ENCODE measurements around the gene ZBTB20. TPM values are rescaled to one million over a fixed set of nuclear protein-coding genes. Genes with fewer than 3 reads are reported as not detected.
A peak's percentile ranks its signal among the peaks of the same experiment; 100 is the strongest.

Gene ZBTB20
- total RNA-seq, 1 donor from 2014 or later, result 21.4 TPM

DNA sequence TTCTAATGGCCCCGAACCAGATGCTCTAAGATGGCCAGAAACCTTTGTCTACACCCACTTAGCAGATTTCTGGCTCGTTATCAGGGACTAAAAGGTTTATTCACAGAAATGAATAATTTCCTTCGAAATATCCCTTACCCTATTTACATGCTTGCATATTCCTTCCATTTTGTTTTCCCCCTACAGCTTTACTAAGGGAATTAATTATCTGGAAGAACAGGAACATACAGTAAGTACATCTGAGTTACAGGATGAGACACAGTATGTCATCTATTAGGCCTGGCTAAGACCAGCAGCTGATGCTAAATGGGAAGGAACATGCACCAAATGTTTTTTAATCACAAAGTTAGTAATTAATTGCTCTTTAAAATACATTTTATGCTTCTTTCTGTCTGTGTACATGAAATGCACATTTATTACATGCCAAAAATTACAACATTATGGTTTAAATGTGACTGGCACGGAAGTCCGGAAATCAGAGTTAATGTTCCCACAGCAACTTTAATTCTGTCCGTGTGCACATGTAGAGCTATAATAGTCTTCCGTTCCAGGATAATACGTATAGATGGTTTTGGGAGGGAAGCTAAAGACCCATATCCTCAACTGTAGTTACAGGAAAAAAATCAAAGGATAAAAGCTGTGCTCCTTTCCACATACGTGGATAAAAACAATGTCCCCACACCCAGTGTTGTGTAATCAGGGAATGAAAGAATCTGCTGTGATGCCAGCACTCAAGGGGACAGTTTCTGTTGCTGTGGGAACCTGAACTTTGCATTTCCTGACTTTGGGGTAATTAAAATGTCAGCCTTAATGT, 771.3 kb downstream of the ZBTB20 start:
- Histone ChIP-seq H3K27me3 (ENCODE audit: insufficient read depth, low read length) (no peaks in the 10 kb centered on the region), H3K4me3 (ENCODE audit: insufficient read depth, low read depth, low read length) (no peak overlapping the region), H3K9me3 (ENCODE audit: insufficient read depth, low read depth, low read length) (no peaks in the 10 kb centered on the region), H3K4me2 (ENCODE audit: low read length) (no peak overlapping the region), H4K20me1 (ENCODE audit: insufficient read depth, low read length) (no peaks in the 10 kb centered on the region), H2AFZ (ENCODE audit: low read depth, low read length) (no peak overlapping the region), H3K79me2 (ENCODE audit: insufficient read depth, low read length) (no peaks in the 10 kb centered on the region), H3K4me1 (ENCODE audit: insufficient read depth, low read length) (peaks cover 12% of the 10 kb centered on the region), H3K27ac (ENCODE audit: low read depth, low read length) (no peak overlapping the region), H3K36me3 (ENCODE audit: insufficient read depth, low read length) (peaks cover 6% of the 10 kb centered on the region), H3K9ac (ENCODE audit: low read length) (no peak overlapping the region)
- no peak for DNase-seq (ENCODE audit: low read depth)
- no peak overlapping the region for H3K4me3 Mint-ChIP-seq (ENCODE audit: unreplicated experiment)
- TF ChIP-seq EZH2 (IDR thresholded peaks at IDR 0.05; ENCODE audit: insufficient read depth, low read length), result no peak
- TF ChIP-seq, protein P1, sequence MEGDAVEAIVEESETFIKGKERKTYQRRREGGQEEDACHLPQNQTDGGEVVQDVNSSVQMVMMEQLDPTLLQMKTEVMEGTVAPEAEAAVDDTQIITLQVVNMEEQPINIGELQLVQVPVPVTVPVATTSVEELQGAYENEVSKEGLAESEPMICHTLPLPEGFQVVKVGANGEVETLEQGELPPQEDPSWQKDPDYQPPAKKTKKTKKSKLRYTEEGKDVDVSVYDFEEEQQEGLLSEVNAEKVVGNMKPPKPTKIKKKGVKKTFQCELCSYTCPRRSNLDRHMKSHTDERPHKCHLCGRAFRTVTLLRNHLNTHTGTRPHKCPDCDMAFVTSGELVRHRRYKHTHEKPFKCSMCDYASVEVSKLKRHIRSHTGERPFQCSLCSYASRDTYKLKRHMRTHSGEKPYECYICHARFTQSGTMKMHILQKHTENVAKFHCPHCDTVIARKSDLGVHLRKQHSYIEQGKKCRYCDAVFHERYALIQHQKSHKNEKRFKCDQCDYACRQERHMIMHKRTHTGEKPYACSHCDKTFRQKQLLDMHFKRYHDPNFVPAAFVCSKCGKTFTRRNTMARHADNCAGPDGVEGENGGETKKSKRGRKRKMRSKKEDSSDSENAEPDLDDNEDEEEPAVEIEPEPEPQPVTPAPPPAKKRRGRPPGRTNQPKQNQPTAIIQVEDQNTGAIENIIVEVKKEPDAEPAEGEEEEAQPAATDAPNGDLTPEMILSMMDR (IDR thresholded peaks at IDR 0.05; ENCODE audit: insufficient read depth, low read depth, low read length), result no peak
- no peaks in the 10 kb centered on the region for H3K9me3 Mint-ChIP-seq (ENCODE audit: unreplicated experiment)
- no peak for FAIRE-seq
- peaks cover 9% of the 10 kb centered on the region for H3K36me3 Mint-ChIP-seq (ENCODE audit: low read depth, unreplicated experiment)
- no peaks in the 10 kb centered on the region for H3K27me3 Mint-ChIP-seq (ENCODE audit: low read depth, unreplicated experiment)
- peaks cover 10% of the 10 kb centered on the region for H3K4me1 Mint-ChIP-seq (ENCODE audit: low read depth, unreplicated experiment)
- H3K27ac Mint-ChIP-seq (ENCODE audit: unreplicated experiment), result no peak overlapping the region

DNA sequence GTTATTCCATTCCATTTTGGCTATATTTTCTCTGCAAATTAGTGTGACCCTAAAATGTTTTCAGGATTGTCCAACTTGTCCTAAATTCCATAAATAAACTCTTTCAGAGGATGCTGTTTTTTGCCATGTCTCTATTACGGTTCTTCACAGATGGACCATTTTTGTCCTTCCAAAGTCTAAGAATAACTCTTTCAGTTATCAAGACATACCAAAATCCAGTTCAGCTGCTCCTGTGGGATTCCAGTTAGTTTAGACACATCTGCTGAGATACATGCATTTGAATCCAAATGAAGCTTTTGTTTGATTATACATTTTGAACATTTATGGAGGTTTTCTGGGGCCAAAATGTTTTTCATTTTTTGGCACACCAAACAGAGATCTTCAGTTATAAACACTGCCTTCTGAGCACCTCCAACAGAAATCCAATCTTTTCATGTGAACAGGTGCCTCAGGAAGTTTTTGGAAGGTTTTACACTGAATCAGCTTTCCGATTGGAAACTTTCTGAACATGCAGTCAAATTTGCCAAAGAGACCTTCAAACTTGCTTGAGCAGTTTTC, 772.6 kb downstream of the ZBTB20 start:
- H3K27ac Mint-ChIP-seq (ENCODE audit: unreplicated experiment), result peak overlapping the region; percentile 1
- peaks cover 6% of the 10 kb centered on the region for H3K36me3 ChIP-seq (ENCODE audit: insufficient read depth, low read length)
- H3K9me3 ChIP-seq (ENCODE audit: insufficient read depth, low read depth, low read length), result no peaks in the 10 kb centered on the region
- no peak overlapping the region for H3K4me3 ChIP-seq (ENCODE audit: insufficient read depth, low read depth, low read length)
- peaks cover 7% of the 10 kb centered on the region for H3K36me3 Mint-ChIP-seq (ENCODE audit: low read depth, unreplicated experiment)
- no peaks in the 10 kb centered on the region for H3K4me1 ChIP-seq (ENCODE audit: insufficient read depth, low read length)
- TF ChIP-seq, protein P1 (IDR thresholded peaks at IDR 0.05; ENCODE audit: insufficient read depth, low read depth, low read length), result no peak
- TF ChIP-seq EZH2 (IDR thresholded peaks at IDR 0.05; ENCODE audit: insufficient read depth, low read length), result no peak
- H3K4me1 Mint-ChIP-seq (ENCODE audit: low read depth, unreplicated experiment), result no peaks in the 10 kb centered on the region
- no peak overlapping the region for H3K9ac ChIP-seq (ENCODE audit: low read length)
- H4K20me1 ChIP-seq (ENCODE audit: insufficient read depth, low read length), result no peaks in the 10 kb centered on the region
- no peaks in the 10 kb centered on the region for H3K27me3 ChIP-seq (ENCODE audit: insufficient read depth, low read length)
- no peak overlapping the region for H3K4me3 Mint-ChIP-seq (ENCODE audit: unreplicated experiment)
- no peak overlapping the region for H3K4me2 ChIP-seq (ENCODE audit: low read length)
- H3K27ac ChIP-seq (ENCODE audit: low read depth, low read length), result no peak overlapping the region
- no peak for FAIRE-seq
- no peaks in the 10 kb centered on the region for H3K9me3 Mint-ChIP-seq (ENCODE audit: unreplicated experiment)
- DNase-seq (ENCODE audit: low read depth), result no peak
- no peak overlapping the region for H2AFZ ChIP-seq (ENCODE audit: low read depth, low read length)
- H3K79me2 ChIP-seq (ENCODE audit: insufficient read depth, low read length), result no peaks in the 10 kb centered on the region
- no peaks in the 10 kb centered on the region for H3K27me3 Mint-ChIP-seq (ENCODE audit: low read depth, unreplicated experiment)
